ENCODE data around the gene FAM149B1. TPM values are rescaled to one million over a fixed set of nuclear protein-coding genes. Genes with fewer than 3 reads are reported as not detected.

The FAM149B1 gene
- total RNA-seq, 3 donors from 2014 or later (not counting 1 experiment from before 2014, with no cell fraction given) = 12.7 to 17.6 (median 12.8) TPM

DNA sequence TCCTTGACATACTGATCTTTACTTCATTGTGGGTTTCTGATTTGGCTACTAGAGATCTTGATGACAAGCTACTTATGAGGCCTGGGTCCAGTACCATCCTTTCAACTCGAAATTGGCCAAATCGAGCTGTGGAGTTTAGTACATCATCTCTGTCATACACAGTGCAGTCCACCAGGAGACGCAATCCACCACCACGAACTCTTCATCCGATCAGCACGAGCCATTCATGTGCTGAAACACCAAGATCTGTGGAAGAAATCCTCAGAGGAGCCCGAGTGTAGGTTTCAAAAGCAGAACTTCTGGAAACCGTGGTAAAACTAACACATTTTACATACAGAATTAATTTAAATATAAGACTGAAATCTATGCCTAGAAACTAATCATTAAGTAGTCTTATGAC lies 65.0 kb downstream of the FAM149B1 start:
- no peak overlapping the region for H3K4me3 Mint-ChIP-seq
- H3K27ac Mint-ChIP-seq = no peak overlapping the region
- H3K4me1 ChIP-seq (ENCODE audit: control insufficient read depth, insufficient read depth, low read length) = no peaks in the 10 kb centered on the region
- peaks cover 6% of the 10 kb centered on the region for H3K36me3 Mint-ChIP-seq
- 95% methylated on average over 6 of the region's 8 CpGs for WGBS (ENCODE audit: insufficient coverage)
- no peaks in the 10 kb centered on the region for H3K9me3 Mint-ChIP-seq
- TF ChIP-seq CTCF (IDR thresholded peaks at IDR 0.05) = no peak
- intact Hi-C loops (cut with micrococcal nuclease) = no loop called here
- no peak overlapping the region for H3K4me3 ChIP-seq (ENCODE audit: low read length)
- peaks cover 21% of the 10 kb centered on the region for H3K36me3 ChIP-seq (ENCODE audit: control insufficient read depth, insufficient read depth, low read length)
- no peaks in the 10 kb centered on the region for H3K27me3 Mint-ChIP-seq (ENCODE audit: low read depth in 2 of 2)
- H3K27ac ChIP-seq (ENCODE audit: low read length) = no peak overlapping the region
- no peaks in the 10 kb centered on the region for H3K4me1 Mint-ChIP-seq
- ATAC-seq (no peak), DNase-seq (no peak)
- H3K9me3 ChIP-seq (ENCODE audit: control insufficient read depth, insufficient read depth, low read length) = no peaks in the 10 kb centered on the region
- H3K27me3 ChIP-seq (ENCODE audit: control insufficient read depth, insufficient read depth, low read length) = no peaks in the 10 kb centered on the region

GRCh38 chr10:73233883-73234282 lies 66.0 kb downstream of the FAM149B1 start:
- peaks cover 6% of the 10 kb centered on the region for H3K36me3 Mint-ChIP-seq
- no peaks in the 10 kb centered on the region for H3K4me1 Mint-ChIP-seq
- 100% methylated on average over 1 of the region's 2 CpGs for WGBS (ENCODE audit: insufficient coverage)
- no peaks in the 10 kb centered on the region for H3K4me1 ChIP-seq (ENCODE audit: control insufficient read depth, insufficient read depth, low read length)
- H3K4me3 ChIP-seq (ENCODE audit: low read length) = no peak overlapping the region
- TF ChIP-seq CTCF (IDR thresholded peaks at IDR 0.05) = no peak
- no peaks in the 10 kb centered on the region for H3K9me3 ChIP-seq (ENCODE audit: control insufficient read depth, insufficient read depth, low read length)
- ATAC-seq = no peak
- H3K36me3 ChIP-seq (ENCODE audit: control insufficient read depth, insufficient read depth, low read length) = peaks cover 21% of the 10 kb centered on the region
- no peaks in the 10 kb centered on the region for H3K27me3 ChIP-seq (ENCODE audit: control insufficient read depth, insufficient read depth, low read length)
- no peak for DNase-seq
- H3K27ac ChIP-seq (ENCODE audit: low read length) = no peak overlapping the region
- intact Hi-C loops (cut with micrococcal nuclease) = no loop called here
- H3K9me3 Mint-ChIP-seq = no peaks in the 10 kb centered on the region
- H3K27ac Mint-ChIP-seq = peak overlapping the region in 1 of 2 donors; percentile 53
- no peak overlapping the region for H3K4me3 Mint-ChIP-seq
- no peaks in the 10 kb centered on the region for H3K27me3 Mint-ChIP-seq (ENCODE audit: low read depth in 2 of 2)

DNA sequence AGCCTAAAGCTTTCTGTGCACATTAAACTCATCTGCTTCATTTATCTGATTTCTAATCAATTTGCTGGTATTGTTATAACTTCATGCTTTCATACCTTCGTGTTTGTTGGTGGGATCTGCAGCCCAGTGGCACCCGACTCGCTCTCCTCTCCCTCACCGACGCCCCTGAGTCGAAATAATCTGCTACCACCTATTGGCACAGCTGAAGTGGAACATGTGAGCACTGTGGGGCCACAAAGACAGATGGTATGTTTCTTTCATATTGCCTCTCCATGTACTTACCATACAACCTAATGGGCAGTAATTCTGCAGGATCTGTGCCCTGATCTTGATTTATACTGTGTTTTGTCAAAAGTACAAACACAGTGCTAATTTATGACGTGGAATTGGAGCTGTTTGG lies 66.8 kb downstream of the FAM149B1 start:
- no peaks in the 10 kb centered on the region for H3K9me3 Mint-ChIP-seq
- ATAC-seq (no peak), DNase-seq (no peak)
- H3K36me3 Mint-ChIP-seq = peaks cover 6% of the 10 kb centered on the region
- Histone ChIP-seq H3K4me1 (ENCODE audit: control insufficient read depth, insufficient read depth, low read length) (no peaks in the 10 kb centered on the region), H3K4me3 (ENCODE audit: low read length) (no peak overlapping the region), H3K27ac (ENCODE audit: low read length) (no peak overlapping the region), H3K36me3 (ENCODE audit: control insufficient read depth, insufficient read depth, low read length) (peaks cover 25% of the 10 kb centered on the region), H3K9me3 (ENCODE audit: control insufficient read depth, insufficient read depth, low read length) (no peaks in the 10 kb centered on the region), H3K27me3 (ENCODE audit: control insufficient read depth, insufficient read depth, low read length) (no peaks in the 10 kb centered on the region)
- intact Hi-C loops (cut with micrococcal nuclease) = no loop called here
- peak overlapping the region in 1 of 2 donors; percentile 53 for H3K27ac Mint-ChIP-seq
- H3K4me1 Mint-ChIP-seq = no peaks in the 10 kb centered on the region
- no peak for TF ChIP-seq CTCF (IDR thresholded peaks at IDR 0.05)
- 97% methylated on average over 7 of the region's 7 CpGs for WGBS (ENCODE audit: insufficient coverage)
- H3K27me3 Mint-ChIP-seq (ENCODE audit: low read depth in 2 of 2) = no peaks in the 10 kb centered on the region
- no peak overlapping the region for H3K4me3 Mint-ChIP-seq

DNA sequence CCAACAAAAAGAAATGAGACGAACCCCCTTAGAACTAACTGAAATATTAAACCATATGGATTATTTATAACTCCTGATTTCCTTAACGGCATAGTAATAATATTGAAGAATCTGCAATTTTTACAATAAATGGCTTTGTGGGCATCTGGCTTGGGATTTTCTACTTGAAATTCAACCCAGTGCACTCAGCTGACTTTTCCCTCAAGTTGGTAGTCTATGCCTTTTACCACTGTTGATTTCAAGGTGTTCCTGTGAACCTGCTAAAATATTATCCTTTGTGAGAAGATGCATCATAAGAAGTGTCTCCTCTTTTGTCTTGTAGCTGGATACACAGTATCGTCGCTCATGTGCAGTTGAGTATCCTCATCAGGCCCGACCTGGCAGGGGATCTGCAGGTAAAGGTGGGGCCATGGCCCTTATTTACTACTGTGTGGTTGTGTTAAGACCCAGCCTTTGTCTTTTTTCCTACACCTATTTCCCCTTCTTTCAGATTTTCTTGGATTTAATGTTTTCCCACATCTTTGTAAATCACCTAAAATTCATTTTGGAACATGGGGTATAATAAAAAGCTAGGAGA lies 71.2 kb downstream of the FAM149B1 start:
- H3K4me3 Mint-ChIP-seq = no peak overlapping the region
- Histone ChIP-seq H3K4me3 (ENCODE audit: low read length) (no peak overlapping the region), H3K27ac (ENCODE audit: low read length) (no peak overlapping the region), H3K4me1 (ENCODE audit: control insufficient read depth, insufficient read depth, low read length) (no peaks in the 10 kb centered on the region), H3K27me3 (ENCODE audit: control insufficient read depth, insufficient read depth, low read length) (no peaks in the 10 kb centered on the region), H3K9me3 (ENCODE audit: control insufficient read depth, insufficient read depth, low read length) (no peaks in the 10 kb centered on the region), H3K36me3 (ENCODE audit: control insufficient read depth, insufficient read depth, low read length) (peaks cover 49% of the 10 kb centered on the region)
- no peaks in the 10 kb centered on the region for H3K9me3 Mint-ChIP-seq
- intact Hi-C loops (cut with micrococcal nuclease) = no loop called here
- H3K27ac Mint-ChIP-seq = no peak overlapping the region
- no peak for ATAC-seq
- TF ChIP-seq CTCF (IDR thresholded peaks at IDR 0.05) = no peak
- H3K36me3 Mint-ChIP-seq = peaks cover 8% of the 10 kb centered on the region
- WGBS (ENCODE audit: insufficient coverage) = 100% methylated on average over 3 of the region's 5 CpGs
- no peak for DNase-seq
- H3K27me3 Mint-ChIP-seq (ENCODE audit: low read depth in 2 of 2) = no peaks in the 10 kb centered on the region
- H3K4me1 Mint-ChIP-seq = no peaks in the 10 kb centered on the region
